GM18858 (cell line): ENCODE measurements around the gene NFE2L1.
"Not testable (repeated sequence)": the region's sequence is repeated elsewhere in the genome, so short reads cannot be mapped to it uniquely, and the experiment has no call there.

Experiments
- ATAC-seq: cut with Tn5 transposase; IDR thresholded peaks from one replicate; pipeline ENCODE4 v1.9.1; 2021; ENCODE audit not compliant: unreplicated experiment

NFE2L1 gene

GRCh38 chr17:48022901-48023300 lies 25.3 kb upstream of the NFE2L1 start:
- no peak for ATAC-seq

GRCh38 chr17:48023400-48024148 lies 24.6 kb upstream of the NFE2L1 start:
- no peak for ATAC-seq

DNA sequence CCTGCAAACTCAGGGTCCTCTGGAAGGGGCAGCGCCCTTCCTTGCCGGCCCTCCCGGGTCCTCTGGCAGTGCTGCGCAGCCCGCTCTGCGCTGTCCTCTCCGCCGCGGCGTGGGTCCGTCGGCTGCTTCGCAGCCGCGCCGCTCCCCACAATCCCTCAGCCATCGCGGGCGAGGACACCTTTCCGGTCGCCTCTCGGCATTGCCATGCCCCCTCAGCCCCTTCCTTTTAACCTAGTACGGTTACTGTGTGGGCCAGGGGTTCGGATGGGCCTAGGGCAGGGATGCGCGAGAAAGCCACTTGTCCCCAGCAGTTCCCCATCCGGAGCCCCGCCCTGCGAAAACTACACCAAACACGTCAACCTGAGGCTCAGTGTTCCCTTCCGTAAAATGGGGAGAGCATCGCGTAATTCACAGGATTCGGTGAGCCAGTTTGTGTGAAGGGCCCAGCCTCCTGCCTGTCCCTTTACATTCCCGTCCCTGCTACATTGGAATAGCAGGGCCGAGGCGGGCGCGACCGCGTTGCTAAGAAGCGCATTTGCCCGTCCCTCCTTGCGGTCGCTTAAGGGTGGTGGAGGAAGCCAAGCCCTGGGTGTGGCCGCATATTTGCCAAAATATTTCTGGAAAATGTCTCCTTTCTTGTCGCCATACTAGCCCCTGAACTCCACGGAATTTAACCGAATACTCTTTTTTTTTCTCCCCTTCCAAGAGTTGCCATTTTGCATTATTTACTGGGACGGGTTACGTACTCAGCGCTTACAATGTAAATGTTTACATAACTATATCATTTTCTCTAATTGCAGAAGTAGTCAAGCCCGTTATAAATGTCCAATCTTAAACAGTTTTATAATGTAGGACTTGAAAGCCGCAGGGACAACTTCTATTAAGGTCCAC lies 23.8 kb upstream of the NFE2L1 start:
- ATAC-seq, result no peak

- ATAC-seq, result no peak
These were observed 22.9 kb upstream of the NFE2L1 start for GRCh38 chr17:48025040-48025903.

- no peak for ATAC-seq
These were observed 22.2 kb upstream of the NFE2L1 start for GRCh38 chr17:48025904-48026501.

- no peak for ATAC-seq
These were observed 21.4 kb upstream of the NFE2L1 start for GRCh38 chr17:48026502-48027321.

DNA sequence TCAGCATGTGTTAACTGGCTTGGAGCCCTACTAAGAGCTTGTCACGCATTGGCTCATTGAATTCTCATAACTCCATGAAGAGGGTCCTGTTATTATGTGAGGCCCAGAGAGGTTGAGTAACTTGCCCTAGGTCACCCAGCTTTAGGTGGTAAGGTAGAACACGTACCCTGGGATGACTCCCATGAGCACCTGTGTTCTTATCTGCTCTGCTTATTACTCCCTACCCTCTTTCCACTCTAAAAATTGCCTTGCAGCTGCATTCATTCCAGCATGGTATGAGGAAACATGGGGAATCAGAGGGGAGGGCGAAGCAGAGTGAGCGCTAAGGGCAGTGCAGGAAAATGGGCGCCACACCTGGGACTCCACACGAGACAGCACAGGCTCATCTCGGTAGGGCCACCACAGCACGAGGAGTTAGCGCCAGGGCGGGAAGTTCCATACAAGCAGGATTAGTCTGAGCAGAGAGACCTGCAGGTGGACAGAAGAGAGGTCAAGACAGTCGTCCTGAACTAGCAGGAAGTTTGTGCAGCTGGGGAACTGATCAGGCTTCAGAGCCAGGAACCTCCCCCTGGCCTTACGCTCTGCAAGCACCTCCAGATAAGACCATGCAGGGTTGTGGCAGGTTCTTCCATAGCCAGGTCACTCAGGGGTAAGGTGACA lies 20.7 kb upstream of the NFE2L1 start:
- ATAC-seq, result no peak

GRCh38 chr17:48028736-48029135 lies 19.4 kb upstream of the NFE2L1 start:
- no peak for ATAC-seq

GRCh38 chr17:48030531-48030930 lies 17.6 kb upstream of the NFE2L1 start:
- ATAC-seq, result no peak

DNA sequence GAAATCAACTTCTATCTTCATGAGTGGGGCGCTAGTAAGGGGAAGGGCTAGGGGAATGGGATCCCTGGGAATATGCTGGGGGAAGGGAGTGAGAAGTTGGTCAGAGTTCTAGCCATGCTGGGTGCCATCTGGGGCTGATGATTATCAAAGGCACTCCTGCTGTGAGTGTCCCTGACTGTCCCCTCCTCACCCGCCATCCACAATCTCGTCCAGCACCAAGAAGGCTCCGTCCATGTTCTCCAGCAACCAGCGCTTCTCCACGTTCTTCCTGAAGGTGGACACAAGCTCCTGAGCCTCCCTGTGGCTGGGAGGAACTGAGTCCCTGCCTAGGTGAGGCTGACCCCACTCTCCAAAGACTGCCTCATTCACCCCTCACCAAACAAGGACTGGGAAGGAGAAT lies 16.2 kb upstream of the NFE2L1 start:
- no peak for ATAC-seq

GRCh38 chr17:48034734-48035133 lies 13.4 kb upstream of the NFE2L1 start:
- ATAC-seq, result not testable (repeated sequence)

- ATAC-seq, result no peak
These were observed 11.5 kb upstream of the NFE2L1 start for GRCh38 chr17:48036693-48037035.

- no peak for ATAC-seq
These were observed 10.9 kb upstream of the NFE2L1 start, which contains the start of gene COPZ2 for GRCh38 chr17:48037036-48037837. Gene COPZ2 (minus strand): TSS chr17:48037797. CDS start chr17:48037777, 20 bp downstream.

DNA sequence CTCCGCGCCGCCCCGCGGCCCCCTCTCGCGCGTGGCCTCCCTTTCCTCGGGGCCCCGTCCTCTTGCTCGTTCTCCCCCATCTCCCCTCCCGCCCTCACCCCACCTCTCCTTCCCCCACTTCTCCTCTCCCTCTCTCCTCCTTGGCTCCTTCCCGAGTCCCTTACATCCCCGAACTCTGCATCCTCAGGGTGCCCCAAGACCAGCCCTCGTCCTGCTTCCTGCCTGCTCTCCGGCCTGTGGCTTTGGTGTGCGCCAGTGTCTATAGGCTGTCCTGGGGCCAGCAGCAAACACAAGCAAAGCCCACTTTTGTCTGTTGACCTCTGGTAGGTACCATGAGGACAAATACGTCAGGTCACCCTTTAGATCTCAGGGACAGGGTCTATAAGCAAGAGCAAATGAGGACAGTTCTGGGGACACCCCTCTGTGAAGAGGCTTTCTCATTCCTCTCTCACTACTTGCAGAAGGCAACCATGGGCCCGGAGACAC lies 10.3 kb upstream of the NFE2L1 start:
- ATAC-seq, result no peak

- no peak for ATAC-seq
These were observed 9.5 kb upstream of the NFE2L1 start for GRCh38 chr17:48038687-48039086.

- no peak for ATAC-seq
These were observed 5.0 kb upstream of the NFE2L1 start for GRCh38 chr17:48043176-48043575.

DNA sequence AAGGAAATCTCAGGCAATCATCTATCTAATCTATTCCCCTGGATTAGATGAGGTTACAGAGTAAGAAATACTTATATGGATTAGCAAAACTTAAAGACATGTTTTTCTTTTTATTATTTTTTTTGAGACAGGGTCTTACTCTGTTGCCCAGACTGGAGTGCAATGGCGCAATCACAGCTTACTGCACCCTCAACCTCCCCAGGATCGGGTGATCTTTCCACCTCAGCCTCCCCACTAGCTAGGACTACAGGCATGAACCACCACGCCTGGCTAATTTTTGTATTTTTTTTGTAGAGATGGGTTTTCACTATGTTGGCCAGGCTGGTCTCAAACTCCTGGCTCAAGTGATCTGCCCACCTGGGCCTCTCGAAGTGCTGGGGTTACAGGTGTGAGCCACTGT lies 3.3 kb upstream of the NFE2L1 start:
- ATAC-seq, result no peak

- no peak for ATAC-seq
These were observed 2.7 kb upstream of the NFE2L1 start for GRCh38 chr17:48045316-48046001.
